GM19025 (cell line): ENCODE data around the gene YWHAG.
"Not testable (repeated sequence)": the region's sequence is repeated elsewhere in the genome, so short reads cannot be mapped to it uniquely, and the experiment has no call there.

Source experiments
- ATAC-seq: cut with Tn5 transposase; IDR thresholded peaks from one replicate; pipeline ENCODE4 v1.9.1; 2021; ENCODE audit warnings: mild to moderate bottlenecking, low read depth, moderate library complexity; ENCODE audit not compliant: unreplicated experiment

YWHAG gene

GRCh38 chr7:76326646-76327233 is 32.1 kb downstream of the YWHAG start:
- ATAC-seq, result no peak

GRCh38 chr7:76325811-76326210 is 33.0 kb downstream of the YWHAG start:
- ATAC-seq, result no peak

DNA sequence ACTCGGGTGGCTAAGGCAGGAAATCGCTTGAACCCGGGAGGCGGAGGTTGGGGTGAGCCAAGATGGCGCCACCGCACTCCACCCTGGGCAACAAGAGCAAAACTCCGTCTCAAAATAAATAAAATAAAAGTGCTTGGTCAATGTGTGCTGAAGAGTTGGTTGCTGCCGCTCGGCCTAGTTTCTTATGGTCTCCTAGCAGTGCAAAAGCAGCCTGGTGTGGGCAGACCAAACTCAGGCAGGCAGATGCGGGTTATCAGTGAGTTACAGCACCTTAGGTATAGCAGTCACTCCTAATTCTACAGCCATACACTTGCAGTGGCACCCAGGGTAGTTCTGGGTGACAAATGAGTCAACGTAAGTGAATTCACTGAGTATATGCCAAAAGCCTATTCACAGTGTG is 33.7 kb downstream of the YWHAG start:
- ATAC-seq, result no peak

GRCh38 chr7:76318488-76319353 is 40.1 kb downstream of the YWHAG start:
- ATAC-seq, result peak; percentile 33

DNA sequence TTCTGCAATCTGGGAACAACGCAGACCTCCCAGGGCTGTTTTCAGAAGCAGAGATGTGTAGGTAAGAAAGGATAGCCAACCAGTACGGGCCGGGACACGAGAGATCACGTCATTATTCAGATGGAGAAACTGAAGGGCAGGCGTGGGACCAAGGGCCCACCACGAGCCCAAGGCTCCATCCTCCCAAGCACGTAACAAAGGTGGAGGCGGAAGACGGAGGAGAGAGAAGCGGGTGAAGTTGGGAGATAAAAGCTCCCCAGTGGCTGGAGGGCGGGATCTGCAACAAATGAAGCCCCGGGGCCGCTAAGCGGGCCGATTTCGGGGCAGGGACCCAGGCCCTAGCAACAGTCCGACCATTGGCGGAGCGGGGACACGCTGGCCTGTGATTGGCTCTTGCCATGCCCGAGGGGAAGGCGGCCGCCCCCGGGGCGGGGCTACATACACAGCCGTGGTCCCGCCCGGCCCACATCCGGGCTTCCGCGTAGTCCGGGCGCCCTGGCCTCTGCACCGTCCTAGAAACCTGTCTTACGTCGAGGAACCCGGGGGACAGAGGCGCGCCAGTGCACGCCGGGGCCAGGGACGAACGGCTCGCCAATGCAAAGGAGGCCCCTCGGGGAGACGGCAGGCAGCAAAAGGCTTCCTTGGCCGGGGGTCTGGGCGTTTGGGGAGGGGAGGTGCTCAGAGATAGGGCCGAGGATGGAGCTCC is 40.9 kb downstream of the YWHAG start:
- peak; percentile 90 for ATAC-seq

DNA sequence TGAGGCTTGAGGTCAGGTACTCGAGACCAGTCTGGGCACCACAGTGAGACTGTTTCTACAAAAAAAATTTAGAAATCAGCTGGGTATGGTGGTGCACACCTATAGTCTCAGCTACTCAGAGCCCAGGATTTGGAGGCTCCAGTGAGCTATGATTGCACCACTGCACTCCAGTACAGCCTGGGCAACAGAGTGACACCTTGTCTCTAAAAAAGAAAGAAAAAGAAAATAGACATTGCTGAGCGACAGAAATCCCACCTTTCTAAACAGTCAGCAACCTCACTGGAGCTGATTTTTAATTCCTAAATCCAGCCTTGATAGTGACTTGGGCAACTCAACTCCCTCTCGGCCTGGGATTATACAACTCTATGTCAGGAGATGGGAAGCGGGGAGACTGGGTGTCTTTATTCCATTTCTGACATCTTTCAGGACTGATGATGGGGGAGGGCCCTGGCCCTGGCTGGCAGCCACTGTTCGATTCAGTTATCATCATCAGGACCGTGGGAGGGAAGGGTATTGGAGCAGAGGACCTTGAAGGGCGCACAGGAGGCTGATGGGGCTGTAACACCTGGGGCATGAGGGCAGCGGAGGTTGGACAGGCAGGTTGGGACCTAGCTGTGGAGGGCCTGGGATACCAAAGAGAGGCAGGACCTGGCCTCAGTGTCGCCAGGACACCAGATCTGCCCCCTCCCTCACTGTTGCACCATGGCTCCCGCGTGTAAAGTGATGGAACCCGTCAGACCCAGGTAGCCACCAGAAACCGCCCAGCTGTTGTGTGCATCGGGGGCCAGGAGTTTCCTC is 41.6 kb downstream of the YWHAG start:
- no peak for ATAC-seq

DNA sequence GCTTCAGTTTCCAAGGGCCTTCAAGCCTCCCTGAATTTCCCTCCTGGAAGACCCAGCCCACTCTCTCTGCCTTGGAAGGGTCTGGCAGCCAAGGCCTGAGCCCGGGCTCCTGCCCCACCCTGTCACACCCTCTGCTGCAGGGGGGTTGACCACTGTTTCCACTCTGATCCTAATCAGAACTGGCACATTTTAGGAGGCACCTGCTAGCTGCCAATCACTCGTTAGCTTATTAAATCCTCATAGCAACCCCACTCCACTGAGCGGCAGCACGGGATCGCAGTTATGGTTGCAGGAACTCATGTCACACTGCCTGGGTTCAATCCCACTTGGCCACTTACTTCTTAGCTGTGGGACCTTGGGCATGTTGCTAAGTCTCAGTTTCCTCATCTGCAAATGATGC is 43.4 kb downstream of the YWHAG start:
- no peak for ATAC-seq

GRCh38 chr7:76314740-76315139 is 44.1 kb downstream of the YWHAG start:
- ATAC-seq, result not testable (repeated sequence)

DNA sequence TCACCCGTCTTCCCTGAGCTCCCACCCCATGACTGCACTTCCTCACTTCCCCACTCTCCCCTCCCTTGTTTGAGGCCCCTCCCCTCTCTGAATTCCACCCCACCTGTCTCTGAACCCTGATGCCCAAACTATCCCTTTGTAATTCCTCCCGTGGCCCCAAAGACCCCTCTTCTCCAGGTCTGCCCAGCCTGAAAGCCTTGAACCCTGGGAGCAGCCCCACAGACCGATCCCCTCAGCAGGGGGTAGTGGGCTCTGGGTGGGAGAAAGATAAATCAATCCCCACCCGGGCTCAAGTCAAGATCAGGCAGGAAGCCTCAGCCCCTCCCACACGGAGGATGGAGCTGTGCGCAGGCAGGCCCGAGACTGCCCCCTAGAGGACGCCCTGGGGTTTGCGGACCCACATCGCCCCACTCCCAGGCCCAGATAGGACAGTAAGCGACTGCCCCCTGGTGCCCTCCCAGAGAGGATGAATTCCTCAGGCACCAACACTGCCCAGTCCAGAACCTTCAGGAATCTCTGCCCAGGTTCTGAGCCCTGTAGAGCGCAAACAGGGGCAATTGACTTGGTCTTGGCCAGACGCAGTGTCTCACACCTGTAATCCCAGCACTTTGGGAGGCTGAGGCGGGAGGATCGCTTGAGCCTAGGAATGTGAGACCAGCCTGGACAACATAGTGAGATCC is 44.6 kb downstream of the YWHAG start:
- no peak for ATAC-seq

GRCh38 chr7:76311838-76312237 is 47.0 kb downstream of the YWHAG start:
- not testable (repeated sequence) for ATAC-seq

DNA sequence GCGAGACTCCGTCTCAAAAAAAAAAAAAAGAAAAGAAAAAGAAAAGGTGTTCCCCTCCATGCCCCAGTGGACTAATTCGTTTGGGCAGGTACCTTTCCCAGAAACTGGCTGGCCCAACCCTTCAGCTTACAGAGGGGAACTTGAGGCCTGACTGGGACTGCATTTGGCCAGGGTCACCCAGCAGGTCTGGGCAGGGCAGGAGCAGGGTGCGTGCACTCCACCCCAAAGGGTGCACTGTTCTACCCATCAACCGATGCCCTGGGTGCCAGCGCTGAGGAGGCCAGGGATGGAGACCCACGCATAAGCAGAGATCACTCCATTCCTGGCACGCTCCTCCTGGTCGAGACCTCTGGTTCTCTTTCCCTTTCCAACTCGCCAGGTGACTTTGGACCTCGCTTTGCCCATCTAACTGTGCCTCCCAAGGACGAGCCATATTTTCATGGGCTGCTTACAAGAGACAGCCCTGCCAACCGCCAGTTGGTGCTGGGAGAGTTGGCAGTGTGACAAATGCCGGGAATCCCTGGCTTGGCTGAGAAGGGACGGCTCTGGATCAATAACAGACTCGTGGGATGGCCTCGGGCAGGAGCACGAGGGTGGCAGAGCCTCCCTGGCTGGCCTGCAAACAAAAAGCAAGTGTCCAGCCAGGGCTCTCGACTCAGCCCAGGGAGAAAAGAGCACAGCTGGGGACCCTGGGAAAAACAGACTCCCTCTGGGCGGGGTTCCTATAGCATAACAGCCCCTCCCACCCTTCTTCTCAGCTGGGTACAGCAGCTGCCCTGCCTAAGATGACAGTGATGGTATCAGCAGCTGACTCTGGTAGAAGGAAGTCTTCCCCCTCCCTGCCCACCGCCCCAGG is 48.5 kb downstream of the YWHAG start:
- ATAC-seq, result no peak

DNA sequence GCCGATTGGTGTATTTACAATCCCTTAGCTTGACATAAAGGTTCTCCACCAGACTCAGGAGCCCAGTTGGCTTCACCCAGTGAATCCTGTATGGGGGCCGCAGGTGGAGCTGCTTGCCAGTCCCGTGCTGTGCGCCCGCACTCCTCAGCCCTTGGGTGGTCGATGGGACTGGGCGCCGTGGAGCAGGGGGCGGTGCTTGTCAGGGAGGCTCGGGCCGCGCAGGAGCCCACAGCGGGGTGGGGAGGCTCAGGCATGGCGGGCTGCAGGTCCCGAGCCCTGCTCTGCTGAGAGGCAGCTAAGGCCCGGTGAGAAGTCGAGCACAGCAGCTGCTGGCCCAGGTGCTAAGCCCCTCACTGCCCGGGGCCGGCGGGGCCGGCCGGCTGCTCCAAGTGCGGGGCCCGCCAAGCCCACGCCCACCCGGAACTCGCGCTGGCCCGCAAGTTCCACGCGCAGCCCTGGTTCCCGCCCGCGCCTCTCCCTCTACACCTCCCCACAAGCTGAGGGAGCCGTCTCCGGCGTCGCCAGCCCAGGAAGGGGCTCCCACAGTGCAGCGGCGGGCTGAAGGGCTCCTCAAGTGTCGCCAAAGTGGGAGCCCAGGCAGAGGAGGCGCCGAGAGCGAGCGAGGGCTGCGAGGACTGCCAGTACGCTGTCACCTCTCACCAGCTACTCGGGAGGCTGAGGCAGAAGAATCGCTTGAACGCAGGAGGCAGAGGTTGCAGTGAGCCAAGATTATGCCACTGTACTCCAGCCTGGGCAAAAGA is 49.3 kb downstream of the YWHAG start:
- not testable (repeated sequence) for ATAC-seq

DNA sequence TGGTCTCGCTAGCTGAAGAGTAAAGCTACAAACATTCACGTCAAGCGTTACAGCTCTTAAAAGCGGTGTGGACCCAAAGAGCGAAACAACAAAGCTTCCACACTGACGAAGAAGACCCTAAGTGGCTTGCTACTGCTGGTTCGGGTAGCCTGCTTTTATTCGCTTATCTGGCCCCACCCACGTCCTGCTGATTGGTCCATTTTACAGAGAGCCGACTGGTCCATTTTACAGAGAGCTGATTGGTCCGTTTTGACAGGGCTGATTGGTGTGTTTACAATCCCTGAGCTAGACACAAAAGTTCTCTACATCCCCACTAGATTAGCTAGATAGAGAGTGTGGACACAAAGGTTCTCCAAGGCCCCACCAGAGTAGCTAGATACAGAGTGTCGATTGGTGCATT is 49.9 kb downstream of the YWHAG start:
- not testable (repeated sequence) for ATAC-seq

- ATAC-seq, result no peak
Measured at GRCh38 chr7:76304888-76305375, 53.9 kb downstream of the YWHAG start.

DNA sequence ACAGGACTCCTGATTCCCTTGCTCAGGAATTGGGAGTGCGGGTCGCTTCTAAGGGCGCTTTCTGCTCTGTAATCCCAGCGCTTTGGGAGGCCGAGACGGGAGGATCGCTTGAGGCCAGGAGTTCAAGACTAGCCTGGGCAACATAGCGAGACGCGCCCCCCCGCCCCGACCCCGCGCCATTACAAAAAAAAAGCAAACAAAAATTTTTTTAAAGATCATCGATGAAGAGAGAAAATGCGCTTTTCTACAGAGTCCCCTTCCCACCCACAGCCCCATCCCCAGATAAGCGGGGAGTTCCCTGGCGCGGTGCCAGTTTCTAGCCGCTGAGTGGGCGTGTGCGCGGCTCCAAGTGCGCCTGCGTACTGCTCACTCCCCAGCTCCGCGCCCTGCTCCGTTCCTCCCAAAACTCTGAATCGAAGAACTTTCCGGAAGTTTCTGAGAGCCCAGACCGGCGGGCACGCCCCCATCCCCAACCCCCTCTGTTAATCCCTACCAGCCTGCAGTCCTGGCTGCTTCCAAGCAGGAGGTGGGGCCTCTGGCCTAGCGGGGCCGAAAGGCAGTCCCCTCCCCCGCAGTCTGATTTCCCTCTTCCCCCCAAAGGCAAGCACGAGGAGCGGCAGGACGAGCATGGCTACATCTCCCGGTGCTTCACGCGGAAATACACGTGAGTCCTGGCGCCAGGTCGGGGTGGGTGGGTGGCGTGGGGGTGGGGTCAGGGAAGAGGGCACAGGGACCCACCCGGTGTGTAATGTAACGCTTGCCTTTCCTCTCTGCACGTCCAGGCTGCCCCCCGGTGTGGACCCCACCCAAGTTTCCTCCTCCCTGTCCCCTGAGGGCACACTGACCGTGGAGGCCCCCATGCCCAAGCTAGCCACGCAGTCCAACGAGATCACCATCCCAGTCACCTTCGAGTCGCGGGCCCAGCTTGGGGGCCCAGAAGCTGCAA is 55.3 kb downstream of the YWHAG start:
- peak; percentile 36 for ATAC-seq

GRCh38 chr7:76302347-76303201 is 56.2 kb downstream of the YWHAG start, which contains the start of gene HSPB1:
Gene HSPB1 (plus strand): TSS chr7:76302673. CDS start chr7:76302713, 40 bp downstream.
- peak; percentile 53 for ATAC-seq
